HUES6 (cell line): ENCODE measurements around the gene KDM1B.
"Not testable (repeated sequence)": the region's sequence is repeated elsewhere in the genome, so short reads cannot be mapped to it uniquely, and the experiment has no call there.

Experiments
- H3K27ac ChIP-seq: 2 replicates; pipeline ENCODE4 v1.7.0; 2013; ENCODE audit warnings: low read depth, mild to moderate bottlenecking, low read length, inconsistent platforms
- H3K27me3 ChIP-seq: 2 replicates; pipeline ENCODE4 v1.6.1; 2013; ENCODE audit warnings: low read length; ENCODE audit not compliant: control insufficient read depth, insufficient read depth
- H3K36me3 ChIP-seq: 2 replicates; pipeline ENCODE4 v1.6.1; 2013; ENCODE audit warnings: low read length; ENCODE audit not compliant: control insufficient read depth, insufficient read depth
- H3K4me1 ChIP-seq: 2 replicates; pipeline ENCODE4 v1.6.1; 2013; ENCODE audit warnings: low read length; ENCODE audit not compliant: control insufficient read depth, insufficient read depth
- H3K4me3 ChIP-seq: 2 replicates; pipeline ENCODE4 v1.5.1; 2013; ENCODE audit warnings: low read depth, low read length
- H3K9ac ChIP-seq: one replicate; pipeline ENCODE4 v1.6.1; 2013; ENCODE audit warnings: mild to moderate bottlenecking, low read length
- H3K9me3 ChIP-seq: 2 replicates; pipeline ENCODE4 v1.6.1; 2013; ENCODE audit warnings: low read depth, low read length; ENCODE audit not compliant: control insufficient read depth, insufficient read depth

The KDM1B gene

GRCh38 chr6:18192026-18192425 lies 36.8 kb downstream of the KDM1B start:
- Histone ChIP-seq H3K4me3 (no peak overlapping the region), H3K4me1 (peaks cover 9% of the 10 kb centered on the region), H3K27ac (no peak overlapping the region), H3K36me3 (peaks cover 8% of the 10 kb centered on the region), H3K9me3 (no peaks in the 10 kb centered on the region), H3K27me3 (no peaks in the 10 kb centered on the region), H3K9ac (no peak overlapping the region)

DNA sequence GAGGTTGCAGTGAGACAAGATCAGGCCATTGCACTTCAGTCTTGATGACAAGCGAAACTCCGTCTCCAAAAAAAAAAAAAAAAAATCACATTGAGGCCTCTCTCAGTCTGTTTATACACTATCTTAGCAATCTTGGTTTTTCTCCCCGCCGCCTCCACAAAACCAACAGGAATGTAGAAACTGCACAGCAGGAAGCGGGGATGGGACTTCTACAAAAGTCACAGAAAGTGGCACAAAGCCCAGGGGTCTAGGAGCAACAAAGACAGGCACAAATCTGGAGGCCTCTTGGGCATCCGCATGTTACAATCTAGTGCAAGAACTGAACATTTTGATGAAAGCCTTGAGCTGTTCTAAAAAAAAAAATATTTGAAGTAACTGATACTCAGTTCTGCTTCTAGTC lies 48.6 kb downstream of the KDM1B start:
- Histone ChIP-seq H3K4me1 (no peaks in the 10 kb centered on the region), H3K27me3 (no peaks in the 10 kb centered on the region), H3K4me3 (no peak overlapping the region), H3K36me3 (0 out of 2 replicates have a peak, but pooled peaks cover 5% of the 10 kb centered on the region), H3K27ac (no peak overlapping the region), H3K9ac (no peak overlapping the region), H3K9me3 (no peaks in the 10 kb centered on the region)

- no peak overlapping the region for H3K27ac ChIP-seq
- H3K4me1 ChIP-seq, result no peaks in the 10 kb centered on the region
- no peak overlapping the region for H3K9ac ChIP-seq
- H3K4me3 ChIP-seq, result no peak overlapping the region
- 0 out of 2 replicates have a peak, but pooled peaks cover 5% of the 10 kb centered on the region for H3K36me3 ChIP-seq
- no peaks in the 10 kb centered on the region for H3K27me3 ChIP-seq
- no peaks in the 10 kb centered on the region for H3K9me3 ChIP-seq
Measured at GRCh38 chr6:18204691-18205090, 49.5 kb downstream of the KDM1B start.

DNA sequence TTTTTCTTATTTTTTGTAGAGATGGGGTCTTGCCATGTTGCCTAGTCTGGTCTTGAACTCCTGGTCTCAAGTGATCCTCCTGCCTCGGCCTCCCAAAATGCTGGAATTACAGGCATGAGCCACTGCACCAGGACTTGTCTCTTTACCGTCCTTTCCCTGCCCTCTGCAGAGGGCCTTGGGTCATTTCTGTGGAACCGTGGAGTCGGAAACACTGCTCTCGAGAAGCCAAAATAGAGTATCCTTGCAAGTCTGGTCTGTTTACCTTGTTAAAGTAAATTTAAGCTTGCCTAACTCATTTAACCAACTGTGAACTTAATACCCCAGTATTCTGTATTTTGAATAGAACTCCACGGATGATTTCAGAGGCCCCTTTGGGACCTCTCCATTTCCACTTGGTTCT lies 51.4 kb downstream of the KDM1B start:
- Histone ChIP-seq H3K4me1 (no peaks in the 10 kb centered on the region), H3K27ac (no peak overlapping the region), H3K9me3 (no peaks in the 10 kb centered on the region), H3K9ac (no peak overlapping the region), H3K4me3 (no peak overlapping the region), H3K27me3 (no peaks in the 10 kb centered on the region), H3K36me3 (no peaks in the 10 kb centered on the region)

- H3K9ac ChIP-seq, result no peak overlapping the region
- no peaks in the 10 kb centered on the region for H3K9me3 ChIP-seq
- H3K4me3 ChIP-seq, result no peak overlapping the region
- H3K36me3 ChIP-seq, result no peaks in the 10 kb centered on the region
- no peak overlapping the region for H3K27ac ChIP-seq
- H3K4me1 ChIP-seq, result no peaks in the 10 kb centered on the region
- no peaks in the 10 kb centered on the region for H3K27me3 ChIP-seq
Measured at GRCh38 chr6:18207438-18207837, 52.2 kb downstream of the KDM1B start.

DNA sequence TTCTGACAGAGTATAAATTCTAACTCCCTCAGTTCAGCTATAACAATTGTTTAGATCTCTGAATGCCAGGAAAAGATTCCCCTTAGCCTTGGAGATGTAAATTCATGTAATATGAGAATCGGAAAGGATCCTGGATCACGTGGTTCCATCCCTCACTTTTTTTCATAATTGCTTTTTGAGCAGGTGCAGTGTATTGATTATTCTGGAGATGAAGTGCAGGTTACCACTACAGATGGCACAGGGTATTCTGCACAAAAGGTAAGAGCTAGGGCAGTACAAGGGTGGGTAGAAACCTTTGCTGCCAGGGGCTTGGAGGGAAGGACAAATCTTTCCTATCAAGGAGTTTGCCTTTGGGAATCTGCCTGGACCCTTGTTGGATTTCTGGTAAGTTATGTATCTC lies 52.7 kb downstream of the KDM1B start:
- Histone ChIP-seq H3K27ac (no peak overlapping the region), H3K4me3 (no peak overlapping the region), H3K9ac (no peak overlapping the region), H3K36me3 (no peaks in the 10 kb centered on the region), H3K4me1 (no peaks in the 10 kb centered on the region), H3K27me3 (no peaks in the 10 kb centered on the region), H3K9me3 (no peaks in the 10 kb centered on the region)

DNA sequence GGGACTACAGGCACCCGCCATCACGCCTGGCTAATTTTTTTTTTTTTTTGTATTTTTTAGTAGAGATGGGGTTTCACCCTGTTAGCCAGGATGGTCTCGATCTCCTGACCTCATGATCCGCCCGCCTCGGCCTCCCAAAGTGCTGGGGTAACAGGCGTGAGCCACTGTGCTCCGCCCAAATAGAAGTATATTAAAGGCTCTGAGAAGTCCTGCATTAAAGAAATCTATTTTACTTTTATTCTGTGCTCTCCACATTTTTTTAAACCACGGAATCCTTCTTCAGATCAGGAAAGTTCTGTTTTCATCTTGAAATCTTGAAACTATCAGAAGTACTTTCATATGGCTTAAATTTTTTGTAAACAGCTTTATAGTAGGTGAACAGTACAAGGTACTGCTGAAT lies 53.6 kb downstream of the KDM1B start:
- H3K4me3 ChIP-seq, H3K9ac ChIP-seq, H3K27me3 ChIP-seq, H3K36me3 ChIP-seq, H3K9me3 ChIP-seq, H3K27ac ChIP-seq, H3K4me1 ChIP-seq: not testable (repeated sequence)

GRCh38 chr6:18209539-18210197 lies 54.4 kb downstream of the KDM1B start:
- H3K4me1 ChIP-seq, result no peaks in the 10 kb centered on the region
- H3K9me3 ChIP-seq, result no peaks in the 10 kb centered on the region
- H3K27ac ChIP-seq, result no peak overlapping the region
- H3K4me3 ChIP-seq, result no peak overlapping the region
- no peak overlapping the region for H3K9ac ChIP-seq
- no peaks in the 10 kb centered on the region for H3K27me3 ChIP-seq
- peaks cover 5% of the 10 kb centered on the region; the same call in 1 of the 2 replicates for H3K36me3 ChIP-seq

- peaks cover 13% of the 10 kb centered on the region for H3K36me3 ChIP-seq
- H3K4me3 ChIP-seq, result no peak overlapping the region
- H3K9me3 ChIP-seq, result no peaks in the 10 kb centered on the region
- H3K27ac ChIP-seq, result no peak overlapping the region
- no peaks in the 10 kb centered on the region for H3K4me1 ChIP-seq
- H3K9ac ChIP-seq, result no peak overlapping the region
- H3K27me3 ChIP-seq, result no peaks in the 10 kb centered on the region
Measured at GRCh38 chr6:18210707-18211106, 55.5 kb downstream of the KDM1B start.

DNA sequence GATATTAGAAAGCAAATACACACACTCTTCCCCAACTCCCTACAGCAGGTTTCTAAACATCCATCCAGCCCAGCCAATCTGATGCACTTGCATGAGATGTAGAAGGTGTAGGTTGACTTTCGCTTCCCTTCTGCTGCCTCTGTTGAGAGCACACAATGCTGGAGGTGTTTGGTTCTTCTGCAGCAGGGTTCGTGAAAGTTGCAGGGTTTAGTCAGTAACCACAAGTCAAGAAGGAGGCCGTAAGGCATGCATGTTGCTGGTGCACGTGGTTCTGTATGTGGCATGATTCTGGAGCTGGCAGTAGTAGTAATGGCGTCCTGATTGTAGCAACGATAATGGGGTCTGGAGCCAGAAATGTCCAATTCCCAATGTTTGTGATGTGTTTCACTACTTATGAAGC lies 56.1 kb downstream of the KDM1B start:
- Histone ChIP-seq H3K4me3 (no peak overlapping the region), H3K9me3 (no peaks in the 10 kb centered on the region), H3K27ac (no peak overlapping the region), H3K27me3 (no peaks in the 10 kb centered on the region), H3K4me1 (no peaks in the 10 kb centered on the region), H3K9ac (no peak overlapping the region), H3K36me3 (peaks cover 13% of the 10 kb centered on the region)

- peaks cover 19% of the 10 kb centered on the region for H3K36me3 ChIP-seq
Measured at GRCh38 chr6:18212231-18212630, 57.0 kb downstream of the KDM1B start.

DNA sequence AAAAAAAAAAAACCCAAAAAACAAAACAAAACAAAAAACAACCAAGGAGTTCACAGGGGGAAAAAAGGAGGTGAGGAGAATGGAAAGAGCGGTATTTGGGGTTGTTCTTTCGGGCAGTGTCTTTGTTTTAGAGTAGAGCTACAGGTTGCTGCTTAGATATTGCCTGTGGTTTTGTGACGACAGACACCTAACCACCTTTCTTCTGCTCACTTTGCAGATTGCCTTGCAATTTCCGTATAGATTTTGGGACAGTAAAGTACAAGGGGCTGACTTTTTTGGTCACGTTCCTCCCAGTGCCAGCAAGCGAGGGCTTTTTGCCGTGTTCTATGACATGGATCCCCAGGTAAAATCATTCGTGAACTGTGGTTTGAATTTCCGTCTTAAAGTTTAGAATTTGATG lies 58.2 kb downstream of the KDM1B start:
- Histone ChIP-seq H3K9ac (no peak overlapping the region), H3K4me3 (no peak overlapping the region), H3K27me3 (no peaks in the 10 kb centered on the region), H3K27ac (no peak overlapping the region), H3K9me3 (no peaks in the 10 kb centered on the region), H3K4me1 (no peaks in the 10 kb centered on the region), H3K36me3 (peaks cover 19% of the 10 kb centered on the region)

More at GRCh38 chr6:18212231-18212630, 57.0 kb downstream of the KDM1B start:
- Histone ChIP-seq H3K4me3 (no peak overlapping the region), H3K9me3 (no peaks in the 10 kb centered on the region), H3K27ac (no peak overlapping the region), H3K9ac (no peak overlapping the region), H3K4me1 (no peaks in the 10 kb centered on the region), H3K27me3 (no peaks in the 10 kb centered on the region)
